Transverse colon (tissue), 4 donors: ENCODE results near the gene CCL27. TPM values are rescaled to one million over a fixed set of nuclear protein-coding genes. Genes with fewer than 3 reads are reported as not detected.

ENCODE experiments used
- DNase-seq: peaks from one replicate; pipeline ENCODE4 v3.0.0-alpha.2; 2019
- H3K27ac ChIP-seq, 4 donors: fragments of 200-600 bp; sonication (generic); 2 replicates each; pipeline ENCODE4 v1.5.1; 2016 to 2018; ENCODE audit warnings: inconsistent platforms in 4 of 4
- H3K27me3 ChIP-seq: fragments of 200-600 bp; sonication (generic); 2 replicates; pipeline ENCODE4 v1.5.1; 2017; ENCODE audit warnings: inconsistent platforms
- H3K36me3 ChIP-seq, 4 donors: fragments of 200-600 bp; sonication (generic); 2 replicates each; pipeline ENCODE4 v1.5.1; 2017 to 2019; ENCODE audit warnings: inconsistent platforms in 4 of 4
- H3K4me1 ChIP-seq, 4 donors: fragments of 200-600 bp; sonication (generic); 2 replicates each; pipeline ENCODE4 v1.5.1; 2017 to 2020; ENCODE audit warnings: inconsistent platforms in 4 of 4
- H3K4me3 ChIP-seq, 4 donors: fragments of 200-600 bp; sonication (generic); 1 replicate in 1 of 4; 2 replicates in 3 of 4; pipeline versions ENCODE4 v1.5.1 to v1.6.1; 2017 to 2019; ENCODE audit warnings: inconsistent platforms in 4 of 4
- H3K9me3 ChIP-seq, 2 donors: fragments of 200-600 bp; sonication (generic); 2 replicates each; pipeline ENCODE4 v1.5.1; 2017 to 2019; ENCODE audit warnings: inconsistent platforms in 2 of 2
- EP300 ChIP-seq: sonication (generic); formaldehyde crosslinking; IDR thresholded peaks from one replicate; pipeline ENCODE4 v1.6.1; 2017; ENCODE audit warnings: antibody characterized with exemption, low read depth
- POLR2A ChIP-seq: fragments of 450-650 bp; IDR thresholded peaks from one replicate; pipeline ENCODE4 v1.6.1; 2016; ENCODE audit warnings: antibody characterized with exemption, mild to moderate bottlenecking, moderate library complexity
- POLR2AphosphoS5 ChIP-seq, 3 donors: sonication (generic); formaldehyde crosslinking; IDR thresholded peaks; one replicate each; pipeline ENCODE4 v1.6.1; 2016; ENCODE audit warnings: antibody characterized with exemption in 3 of 3
- WGBS, 2 donors: methylation state at CpG; one replicate each; pipeline ENCODE4 v1.1.5; 2018; ENCODE audit warnings: low coverage in 1 of 2; 5-methylcytosine and 5-hydroxymethylcytosine counted together
- in situ Hi-C, 4 donors: fragments of 200-750 bp; cut with MboI; loops; one replicate each; pipeline versions ENCODE4 v1.15.0 to v1.15.1; 2017; ENCODE audit warnings: low sequenced_read_pairs in 3 of 4, low pct_ligation_motif_present in 1 of 4, low pct_unique_long_range_greater_than_20kb in 1 of 4
- intact Hi-C: fragments of 100-400 bp; cut with DNase I; formaldehyde crosslinking; loops from one replicate; pipeline ENCODE4 v1.15.1; 2023; ENCODE audit warnings: low total_unique reads
- total RNA-seq, 4 donors: library from RNA; depleted of rRNA; stranded (reverse); fragments of >200 nt; gene quantifications; one replicate each; pipeline ENCODE4 v1.1.0, GENCODE V29; 2016
- TF ChIP-seq, protein P1 (sequence below), 5 experiments: fragments of 200-600 bp in 3 of 5; fragments of 450-650 bp in 2 of 5; sonication (generic) in 3 of 5; IDR thresholded peaks; 1 replicate in 2 of 5; 2 replicates in 3 of 5; pipeline ENCODE4 v1.5.1; 2016 to 2017; ENCODE audit warnings: antibody characterized with exemption in 5 of 5, inconsistent platforms in 3 of 5, mild to moderate bottlenecking in 2 of 5, moderate library complexity in 1 of 5

CCL27 gene
- total RNA-seq, 4 donors from 2014 or later: not detected

- 67 to 70% methylated on average over 1 to 2 of the region's 2 CpGs for WGBS, 2 donors
- no peaks in the 10 kb centered on the region for H3K27me3 ChIP-seq
Observed at GRCh38 chr9:34693560-34693959, 31.1 kb upstream of the CCL27 start.

DNA sequence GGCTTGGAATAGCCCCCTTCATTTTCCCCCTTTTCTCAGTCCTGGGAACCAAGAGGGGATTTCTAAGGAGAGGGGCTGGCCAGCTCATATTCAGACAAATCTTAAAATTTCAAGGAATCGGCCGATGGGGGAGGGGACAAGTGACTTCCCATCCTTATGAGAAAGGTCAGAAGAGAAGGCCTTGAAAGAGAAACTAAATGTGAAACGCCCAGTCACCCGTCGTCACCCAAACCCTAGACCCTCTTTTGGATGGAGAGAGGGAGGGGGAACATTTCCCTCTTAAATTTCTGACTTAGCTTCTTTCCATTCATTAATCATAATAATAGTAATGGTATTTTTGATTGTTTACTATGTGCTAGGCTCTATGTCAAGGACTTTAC is 29.5 kb upstream of the CCL27 start:
- Histone ChIP-seq H3K9me3 (no peaks in the 10 kb centered on the region), H3K36me3 (no peaks in the 10 kb centered on the region), H3K27ac (no peak overlapping the region), H3K27me3 (no peaks in the 10 kb centered on the region), H3K4me3 (no peak overlapping the region), H3K4me1 (peaks cover 0 to 16% (median 0%) of the 10 kb centered on the region in 4 donors)
- DNase-seq: no peak
- TF ChIP-seq POLR2AphosphoS5 (IDR thresholded peaks at IDR 0.05) (no peak), EP300 (no peak), POLR2A (no peak)
- TF ChIP-seq, protein P1, sequence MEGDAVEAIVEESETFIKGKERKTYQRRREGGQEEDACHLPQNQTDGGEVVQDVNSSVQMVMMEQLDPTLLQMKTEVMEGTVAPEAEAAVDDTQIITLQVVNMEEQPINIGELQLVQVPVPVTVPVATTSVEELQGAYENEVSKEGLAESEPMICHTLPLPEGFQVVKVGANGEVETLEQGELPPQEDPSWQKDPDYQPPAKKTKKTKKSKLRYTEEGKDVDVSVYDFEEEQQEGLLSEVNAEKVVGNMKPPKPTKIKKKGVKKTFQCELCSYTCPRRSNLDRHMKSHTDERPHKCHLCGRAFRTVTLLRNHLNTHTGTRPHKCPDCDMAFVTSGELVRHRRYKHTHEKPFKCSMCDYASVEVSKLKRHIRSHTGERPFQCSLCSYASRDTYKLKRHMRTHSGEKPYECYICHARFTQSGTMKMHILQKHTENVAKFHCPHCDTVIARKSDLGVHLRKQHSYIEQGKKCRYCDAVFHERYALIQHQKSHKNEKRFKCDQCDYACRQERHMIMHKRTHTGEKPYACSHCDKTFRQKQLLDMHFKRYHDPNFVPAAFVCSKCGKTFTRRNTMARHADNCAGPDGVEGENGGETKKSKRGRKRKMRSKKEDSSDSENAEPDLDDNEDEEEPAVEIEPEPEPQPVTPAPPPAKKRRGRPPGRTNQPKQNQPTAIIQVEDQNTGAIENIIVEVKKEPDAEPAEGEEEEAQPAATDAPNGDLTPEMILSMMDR (IDR thresholded peaks at IDR 0.05): no peak
- 71% methylated on average over 5 of the region's 5 CpGs; no CpG with 5 or more reads in 1 of the 2 donors for WGBS, 2 donors
- in situ Hi-C loops: no loop called here
- intact Hi-C loops: no loop called here

More at GRCh38 chr9:34693560-34693959, 31.1 kb upstream of the CCL27 start:
- Histone ChIP-seq H3K4me1 (peaks cover 0 to 10% (median 0%) of the 10 kb centered on the region in 4 donors), H3K4me3 (no peak overlapping the region), H3K9me3 (no peaks in the 10 kb centered on the region), H3K27ac (no peak overlapping the region), H3K36me3 (no peaks in the 10 kb centered on the region)
- no peak for DNase-seq
- intact Hi-C loops: no loop called here
- in situ Hi-C loops: no loop called here
- no peak for TF ChIP-seq POLR2AphosphoS5 (IDR thresholded peaks at IDR 0.05)
- no peak for TF ChIP-seq POLR2A
- TF ChIP-seq EP300: no peak
- TF ChIP-seq, protein P1 (IDR thresholded peaks at IDR 0.05): no peak

DNA sequence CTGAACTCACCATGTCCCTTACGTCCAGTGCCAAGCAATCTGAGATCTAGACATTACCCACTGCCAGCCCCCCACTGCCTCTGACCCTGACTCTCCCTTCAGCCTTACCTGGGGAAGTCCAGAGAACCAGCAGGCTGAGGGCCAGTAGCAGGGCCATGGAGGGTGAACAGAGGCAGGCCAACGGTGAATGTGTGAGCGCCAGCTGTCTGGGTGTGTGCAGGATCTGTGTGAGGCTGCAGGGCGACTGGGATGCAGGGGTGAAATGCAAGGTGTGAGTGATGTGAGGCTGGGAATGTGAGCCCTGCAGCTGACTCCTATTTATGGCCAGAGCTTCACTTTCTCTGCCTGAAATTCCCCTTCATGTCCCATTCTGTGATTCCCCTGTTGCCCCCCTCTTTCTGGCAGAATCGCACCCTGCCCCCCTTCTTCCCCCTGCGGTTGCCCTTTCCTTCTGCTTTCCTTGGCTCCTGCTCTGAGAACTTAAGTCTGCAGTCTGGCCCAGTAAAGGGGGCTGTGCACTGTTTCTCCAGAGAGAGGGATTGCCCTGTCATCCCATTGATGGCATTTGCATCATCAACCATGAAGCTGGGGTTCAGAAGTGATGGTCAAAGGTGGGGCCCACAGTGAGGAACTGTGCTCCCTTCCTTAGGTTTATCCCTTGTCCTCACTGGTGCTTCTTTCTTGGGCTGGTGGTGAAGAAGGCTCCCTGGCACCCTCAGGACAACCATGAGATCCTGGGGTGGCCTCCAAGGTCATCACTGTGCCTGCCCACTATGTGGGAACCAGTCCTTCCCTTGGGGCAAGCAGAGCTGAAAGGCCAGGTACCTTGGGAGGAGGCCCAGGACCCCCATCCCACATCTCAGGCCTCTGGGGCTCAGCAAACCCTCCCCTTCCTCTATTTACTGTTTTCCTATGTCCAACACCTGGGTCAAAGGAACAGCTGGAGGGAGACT is 28.8 kb upstream of the CCL27 start, which contains the start of gene CCL19:
Gene CCL19, minus strand, starts transcription at position 294 of the 953 bp plus-strand sequence. Its CDS starts 137 bp downstream, at position 157.
- intact Hi-C loops (no loop called here), in situ Hi-C loops (no loop called here)
- no peak within 1 kb of the TSS for H3K27ac ChIP-seq
- no peak within 1 kb of the TSS for H3K4me3 ChIP-seq
- no peaks in the 10 kb centered on the region for H3K9me3 ChIP-seq
- WGBS, 2 donors: 83% methylated on average over 6 of the region's 6 CpGs; no CpG with 5 or more reads in 1 of the 2 donors
- no peak for TF ChIP-seq POLR2AphosphoS5 (IDR thresholded peaks at IDR 0.05)
- TF ChIP-seq, protein P1 (IDR thresholded peaks at IDR 0.05): no peak
- TF ChIP-seq POLR2A: no peak
- TF ChIP-seq EP300: no peak
- H3K27me3 ChIP-seq: no peaks in the 10 kb centered on the region
- no peaks in the 10 kb centered on the region for H3K36me3 ChIP-seq
- DNase-seq: no peak
- H3K4me1 ChIP-seq: peaks cover 0 to 16% (median 0%) of the 10 kb centered on the region in 4 donors

GRCh38 chr9:34689512-34689911 is 27.1 kb upstream of the CCL27 start:
- Histone ChIP-seq H3K36me3 (no peaks in the 10 kb centered on the region), H3K9me3 (no peaks in the 10 kb centered on the region), H3K27me3 (no peaks in the 10 kb centered on the region), H3K4me1 (peaks cover 0 to 16% (median 0%) of the 10 kb centered on the region in 4 donors), H3K4me3 (no peak overlapping the region), H3K27ac (no peak overlapping the region)
- DNase-seq: no peak
- in situ Hi-C loops (no loop called here), intact Hi-C loops (no loop called here)
- TF ChIP-seq, protein P1 (IDR thresholded peaks at IDR 0.05): no peak
- TF ChIP-seq POLR2AphosphoS5 (IDR thresholded peaks at IDR 0.05): no peak
- TF ChIP-seq POLR2A: no peak
- TF ChIP-seq EP300: no peak
- WGBS, 2 donors: 63 to 67% methylated on average over 1 to 8 of the region's 8 CpGs
